Measurements from ENCODE around the gene IL1RAPL1.

The IL1RAPL1 gene

GRCh38 chrX:29947225-29947624 is 1360.0 kb downstream of the IL1RAPL1 start:
- no peak for DNase-seq

- DNase-seq = peak; percentile 3
Observed at GRCh38 chrX:29948653-29949052, 1361.4 kb downstream of the IL1RAPL1 start.

- no peak for DNase-seq
Observed at GRCh38 chrX:29952016-29952415, 1364.8 kb downstream of the IL1RAPL1 start.

- DNase-seq = no peak
Observed at GRCh38 chrX:29962061-29962460, 1374.8 kb downstream of the IL1RAPL1 start.

GRCh38 chrX:29965634-29966033 is 1378.4 kb downstream of the IL1RAPL1 start:
- DNase-seq = no peak

- no peak for DNase-seq
Observed at GRCh38 chrX:29992083-29992482, 1404.8 kb downstream of the IL1RAPL1 start.

- DNase-seq = no peak
Observed at GRCh38 chrX:30005813-30006212, 1418.6 kb downstream of the IL1RAPL1 start.

Measured in OCI-M1 (cell line).